ENCODE measurements around the gene PRKACB.
"Not testable (repeated sequence)": the region's sequence is repeated elsewhere in the genome, so short reads cannot be mapped to it uniquely, and the experiment has no call there.

The PRKACB gene

DNA sequence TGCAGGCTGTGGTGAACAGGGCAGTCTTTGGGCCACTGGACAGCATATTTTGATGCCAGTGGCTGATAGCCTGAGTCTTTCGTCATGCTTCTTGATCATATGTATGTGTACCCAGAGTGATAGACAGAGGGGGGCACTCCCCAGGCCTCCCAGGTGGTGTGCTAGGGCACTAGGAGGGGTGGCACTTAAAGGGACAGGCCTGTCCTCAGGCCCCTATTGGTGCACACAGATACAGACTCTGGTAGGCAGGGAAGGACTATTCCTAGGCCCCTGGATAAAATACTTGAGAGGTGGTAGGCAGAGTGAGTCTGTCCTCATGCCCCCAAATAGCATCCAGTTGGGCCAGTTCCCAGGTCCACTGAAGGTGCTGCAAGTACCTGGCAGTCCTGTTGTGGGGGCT, 80.8 kb downstream of the PRKACB start:
- ATAC-seq: no peak

DNA sequence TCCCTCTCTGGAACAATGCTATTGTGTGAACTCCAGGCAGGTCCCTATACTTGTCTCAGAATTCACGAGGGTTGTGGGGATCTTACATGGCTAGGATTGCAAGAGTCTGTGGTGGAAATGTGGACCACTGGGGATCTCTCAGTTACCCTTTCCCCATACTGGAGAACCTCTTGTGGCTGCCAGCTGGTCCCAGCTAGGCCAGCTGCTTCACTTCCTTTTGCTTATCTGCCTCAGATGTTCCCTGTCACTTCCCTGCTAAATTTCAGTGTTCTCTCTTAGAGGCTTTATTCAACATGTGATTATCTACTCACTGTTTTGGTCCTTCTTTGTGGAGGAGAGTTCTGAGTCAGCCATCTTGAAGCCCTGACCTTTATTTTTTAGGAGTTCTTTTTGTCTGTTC, 81.6 kb downstream of the PRKACB start:
- ATAC-seq: no peak

DNA sequence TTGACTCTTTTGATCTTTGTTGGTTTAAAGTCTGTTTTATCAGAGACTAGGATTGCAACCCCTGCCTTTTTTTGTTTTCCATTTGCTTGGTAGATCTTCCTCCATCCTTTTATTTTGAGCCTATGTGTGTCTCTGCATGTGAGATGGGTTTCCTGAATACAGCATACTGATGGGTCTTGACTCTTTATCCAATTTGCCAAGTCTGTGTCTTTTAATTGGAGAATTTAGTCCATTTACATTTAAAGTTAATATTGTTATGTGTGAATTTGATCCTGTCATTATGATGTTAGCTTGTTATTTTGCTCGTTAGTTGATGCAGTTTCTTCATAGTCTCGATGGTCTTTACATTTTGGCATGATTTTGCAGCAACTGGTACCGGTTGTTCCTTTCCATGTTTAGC, 88.6 kb downstream of the PRKACB start:
- ATAC-seq: not testable (repeated sequence)

- no peak for ATAC-seq
These were observed 92.2 kb downstream of the PRKACB start for GRCh38 chr1:84236256-84236655.

- no peak for ATAC-seq
These were observed 98.6 kb downstream of the PRKACB start for GRCh38 chr1:84242641-84243040.

GRCh38 chr1:84245563-84245962, 101.5 kb downstream of the PRKACB start:
- ATAC-seq: no peak

DNA sequence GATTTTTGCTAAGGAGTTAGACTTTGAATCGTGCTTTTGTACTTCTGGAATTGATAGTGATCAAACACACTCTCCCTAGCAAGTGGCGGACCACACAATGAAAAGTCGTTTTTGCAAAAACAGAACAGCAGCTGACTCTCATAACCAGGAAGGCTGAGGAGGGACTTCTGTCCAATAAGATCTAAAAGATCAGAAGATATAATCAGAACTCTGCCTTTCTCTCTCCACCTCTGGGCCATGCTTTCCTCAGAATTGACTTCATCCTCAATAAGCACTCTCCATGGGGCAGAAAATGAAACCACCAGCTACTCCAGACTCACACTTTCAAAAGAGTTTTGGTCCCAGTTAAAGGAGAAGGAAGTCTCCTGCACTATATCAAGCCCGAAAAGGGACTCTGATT, 102.1 kb downstream of the PRKACB start:
- no peak for ATAC-seq

DNA sequence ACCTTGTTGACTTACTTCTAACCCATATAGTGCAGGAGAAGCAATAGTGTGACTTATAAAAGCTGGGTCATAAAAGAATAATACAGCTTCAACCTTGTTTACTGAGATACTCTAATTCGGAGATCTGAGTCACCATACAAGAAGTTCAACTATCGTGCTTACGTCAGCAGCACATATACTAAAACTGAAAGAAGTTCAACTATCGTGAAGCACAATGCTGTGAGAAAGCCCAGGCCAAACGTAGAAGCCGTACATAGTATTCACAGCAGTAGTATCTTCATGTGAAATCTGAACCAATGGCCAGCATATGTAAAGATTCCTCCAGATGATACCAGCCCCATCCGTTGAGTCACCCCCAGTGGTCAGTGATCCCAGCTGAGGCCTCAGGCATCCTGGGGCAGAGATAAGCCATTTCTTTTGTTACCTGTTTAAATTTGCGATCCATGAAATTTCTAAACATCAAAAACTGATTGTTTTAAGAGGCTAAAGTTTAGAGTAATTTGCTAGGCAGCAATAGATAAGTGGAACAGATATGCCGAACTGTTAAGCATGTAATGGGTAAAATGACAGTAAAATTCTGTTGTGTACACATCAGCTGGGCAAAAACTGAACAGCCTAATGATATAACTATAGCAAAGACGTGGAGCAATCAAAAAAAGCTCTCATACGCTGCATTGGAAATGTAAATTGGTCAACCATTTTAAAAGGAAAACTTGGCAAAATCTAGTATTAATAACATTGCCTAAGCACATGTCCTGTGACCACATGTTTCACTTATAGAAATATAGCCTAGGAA, 103.6 kb downstream of the PRKACB start:
- ATAC-seq: peak; percentile 44 to 48

GRCh38 chr1:84250668-84251067, 106.6 kb downstream of the PRKACB start:
- no peak for ATAC-seq

- no peak for ATAC-seq
These were observed 109.0 kb downstream of the PRKACB start for GRCh38 chr1:84253036-84253435.

- ATAC-seq: no peak
These were observed 109.8 kb downstream of the PRKACB start for GRCh38 chr1:84253891-84254290.

DNA sequence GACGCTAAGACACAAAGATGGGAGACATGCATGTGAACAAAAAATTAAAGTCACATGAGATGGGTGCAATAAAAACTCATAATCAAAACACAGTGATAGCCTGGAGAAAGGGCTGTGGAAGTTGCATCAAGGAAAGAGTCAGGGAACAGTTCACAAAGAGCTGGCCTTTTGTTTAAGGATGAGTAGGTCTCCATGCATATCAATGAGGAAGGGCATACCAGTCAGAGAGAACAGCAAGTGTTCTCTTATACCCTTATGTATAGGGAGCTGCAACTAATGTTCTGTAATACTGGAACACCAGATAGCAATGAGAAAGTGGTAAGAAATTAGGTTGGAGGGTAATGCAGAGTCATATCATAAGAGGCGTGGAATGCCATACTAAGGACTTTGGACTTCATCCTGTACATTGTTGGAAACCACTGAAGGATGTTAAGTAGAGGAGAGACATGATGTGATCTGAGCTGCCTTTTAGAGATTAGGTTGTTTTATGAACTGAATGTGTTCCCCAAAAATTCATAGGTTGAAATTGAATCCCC, 110.7 kb downstream of the PRKACB start:
- ATAC-seq: no peak

GRCh38 chr1:84255582-84255981, 111.5 kb downstream of the PRKACB start:
- no peak for ATAC-seq

DNA sequence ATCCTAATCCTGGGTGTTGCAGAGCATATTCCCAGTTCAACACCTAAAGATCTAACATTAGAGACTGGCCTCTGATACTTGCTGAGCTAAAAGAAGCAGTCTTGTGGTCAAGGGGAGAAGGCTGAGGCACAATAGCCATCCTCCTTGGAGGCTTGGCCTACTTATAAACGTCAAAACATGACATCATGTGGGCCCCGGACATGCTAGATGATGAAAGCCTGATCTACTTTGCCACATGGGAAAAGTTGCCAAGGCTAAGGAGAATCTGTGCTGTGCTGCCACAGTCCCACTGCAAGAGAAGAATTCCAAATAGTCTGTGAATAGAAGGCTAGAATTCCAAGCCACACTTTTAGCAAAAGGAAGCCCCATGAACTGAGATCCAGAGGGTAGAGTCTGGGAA, 113.5 kb downstream of the PRKACB start:
- ATAC-seq: no peak

- ATAC-seq: no peak
These were observed 115.3 kb downstream of the PRKACB start for GRCh38 chr1:84259376-84259775.

- no peak for ATAC-seq
These were observed 115.9 kb downstream of the PRKACB start for GRCh38 chr1:84259989-84260388.

GRCh38 chr1:84260852-84261518, 116.9 kb downstream of the PRKACB start:
- ATAC-seq: no peak

DNA sequence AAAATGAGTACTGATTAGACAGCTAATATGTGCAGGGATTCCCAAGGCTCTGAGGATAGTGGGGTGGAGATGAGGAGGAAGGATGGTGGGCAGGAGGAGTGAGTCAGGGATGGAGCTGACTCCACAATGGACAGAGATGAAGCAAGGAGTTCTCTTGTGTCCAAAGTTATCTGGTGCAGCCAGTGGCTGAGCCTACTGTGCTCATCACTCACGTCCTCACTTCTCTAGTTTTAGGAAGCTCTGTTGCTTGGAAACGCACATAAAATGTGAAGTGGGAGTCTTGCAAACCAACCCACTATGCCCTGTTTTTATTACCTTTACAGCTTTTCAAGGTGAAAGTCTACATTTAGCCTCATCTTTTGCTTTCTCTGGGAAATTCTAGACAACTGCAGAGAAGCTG, 120.9 kb downstream of the PRKACB start:
- ATAC-seq: no peak

GRCh38 chr1:84265867-84266266, 121.8 kb downstream of the PRKACB start:
- ATAC-seq: no peak

GRCh38 chr1:84266748-84267147, 122.7 kb downstream of the PRKACB start:
- no peak for ATAC-seq

DNA sequence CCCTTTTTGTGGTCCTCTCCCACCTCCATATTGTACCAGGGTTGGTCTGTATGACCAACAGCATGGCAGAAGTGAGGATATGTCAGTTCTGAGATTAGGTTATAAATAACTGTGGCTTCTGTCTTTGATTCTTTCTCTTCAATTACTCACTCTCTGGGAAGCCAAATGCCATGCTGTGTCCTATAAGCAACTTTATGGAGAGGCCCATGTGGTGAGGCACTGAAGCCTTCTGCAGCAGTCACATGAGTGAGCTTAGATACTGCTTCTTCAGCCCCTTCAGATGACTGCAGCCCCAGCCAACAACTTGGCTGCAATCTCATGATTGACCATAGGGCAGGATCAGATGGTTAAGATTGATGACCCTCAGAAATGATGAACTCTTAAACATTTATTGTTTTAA, 123.4 kb downstream of the PRKACB start:
- no peak for ATAC-seq

DNA sequence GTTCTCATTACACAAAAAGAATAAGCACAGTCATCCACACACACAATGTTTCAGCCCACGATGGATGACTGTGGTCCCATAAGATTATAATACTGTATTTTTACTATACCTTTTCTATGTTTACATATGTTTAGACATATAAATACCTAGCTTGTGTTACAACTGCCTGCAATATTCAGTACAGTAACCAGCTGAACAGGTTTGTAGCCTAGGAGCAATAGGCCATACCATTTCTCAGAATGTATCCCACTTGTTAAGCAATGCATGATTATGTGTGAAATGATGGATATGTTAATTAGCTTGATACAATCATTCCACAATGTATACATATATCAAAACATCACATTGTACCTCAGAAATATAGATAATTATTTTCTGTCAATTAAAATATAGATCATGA, 124.3 kb downstream of the PRKACB start:
- no peak for ATAC-seq

GRCh38 chr1:84269306-84269705, 125.2 kb downstream of the PRKACB start:
- no peak for ATAC-seq

DNA sequence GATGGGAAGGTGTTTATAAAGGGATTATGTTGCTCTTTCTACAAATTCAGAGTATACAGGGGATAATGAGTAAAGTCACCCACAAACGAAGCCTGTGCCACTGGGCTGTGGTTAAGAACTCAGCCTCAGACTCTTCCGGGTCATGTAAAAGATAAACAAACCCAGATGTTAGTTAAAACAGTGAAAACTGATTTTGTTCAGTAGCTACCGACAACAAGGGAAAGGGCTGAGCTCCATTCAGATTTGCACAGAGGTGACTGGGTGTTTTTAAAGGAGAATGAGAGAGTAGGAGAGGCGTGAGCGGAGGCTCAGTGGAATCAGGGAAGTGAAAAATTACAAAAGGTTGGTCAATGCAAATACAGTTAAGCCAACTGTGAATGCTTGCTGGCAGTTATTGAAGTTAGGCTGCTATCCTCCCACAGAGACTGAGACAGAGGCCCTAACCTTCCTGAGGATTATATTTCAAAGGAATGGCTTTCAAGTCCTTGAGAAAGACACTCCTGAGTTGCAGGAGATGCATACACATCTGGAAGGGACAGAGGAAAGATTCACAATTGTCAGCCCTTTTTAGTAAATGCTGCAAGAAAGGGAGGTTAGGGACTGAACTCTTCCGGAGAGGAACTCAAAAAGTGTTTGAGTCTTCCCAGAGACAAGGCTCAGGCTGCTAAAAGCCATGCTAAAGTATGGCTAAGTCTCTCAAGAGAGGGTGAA, 127.5 kb downstream of the PRKACB start:
- ATAC-seq: no peak
